ENCODE measurements around the gene QARS1. TPM values are rescaled to one million over a fixed set of nuclear protein-coding genes. Genes with fewer than 3 reads are reported as not detected.

QARS1 gene
- total and polyA plus RNA-seq, 12 donors = 120 to 369 (median 206) TPM

- Histone ChIP-seq H3K27me3 (no peaks in the 10 kb centered on the region), H3K9me3 (no peaks in the 10 kb centered on the region), H3K4me3 (no peak overlapping the region), H3K36me3 (peaks cover 4 to 84% (median 68%) of the 10 kb centered on the region in 9 donors), H3K27ac (no peak overlapping the region), H3K4me1 (peaks cover 13 to 24% (median 21%) of the 10 kb centered on the region in 9 donors)
- no peak for DNase-seq
- WGBS, 2 donors = 91 to 93% methylated on average over 17 of the region's 17 CpGs
- TF ChIP-seq, protein P1, sequence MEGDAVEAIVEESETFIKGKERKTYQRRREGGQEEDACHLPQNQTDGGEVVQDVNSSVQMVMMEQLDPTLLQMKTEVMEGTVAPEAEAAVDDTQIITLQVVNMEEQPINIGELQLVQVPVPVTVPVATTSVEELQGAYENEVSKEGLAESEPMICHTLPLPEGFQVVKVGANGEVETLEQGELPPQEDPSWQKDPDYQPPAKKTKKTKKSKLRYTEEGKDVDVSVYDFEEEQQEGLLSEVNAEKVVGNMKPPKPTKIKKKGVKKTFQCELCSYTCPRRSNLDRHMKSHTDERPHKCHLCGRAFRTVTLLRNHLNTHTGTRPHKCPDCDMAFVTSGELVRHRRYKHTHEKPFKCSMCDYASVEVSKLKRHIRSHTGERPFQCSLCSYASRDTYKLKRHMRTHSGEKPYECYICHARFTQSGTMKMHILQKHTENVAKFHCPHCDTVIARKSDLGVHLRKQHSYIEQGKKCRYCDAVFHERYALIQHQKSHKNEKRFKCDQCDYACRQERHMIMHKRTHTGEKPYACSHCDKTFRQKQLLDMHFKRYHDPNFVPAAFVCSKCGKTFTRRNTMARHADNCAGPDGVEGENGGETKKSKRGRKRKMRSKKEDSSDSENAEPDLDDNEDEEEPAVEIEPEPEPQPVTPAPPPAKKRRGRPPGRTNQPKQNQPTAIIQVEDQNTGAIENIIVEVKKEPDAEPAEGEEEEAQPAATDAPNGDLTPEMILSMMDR (IDR thresholded peaks at IDR 0.05) = no peak
- ATAC-seq = no peak
- intact Hi-C loops (cut with DNase I) = no loop called here
These were observed 18.5 kb upstream of the QARS1 start for GRCh38 chr3:49122886-49123545.

GRCh38 chr3:49122451-49122850 lies 17.9 kb upstream of the QARS1 start:
- intact Hi-C loops (cut with DNase I) = no loop called here
- peaks cover 13 to 27% (median 22%) of the 10 kb centered on the region in 9 donors for H3K4me1 ChIP-seq
- 82 to 83% methylated on average over 7 of the region's 7 CpGs for WGBS, 2 donors
- TF ChIP-seq, protein P1 (IDR thresholded peaks at IDR 0.05) = no peak
- no peaks in the 10 kb centered on the region for H3K27me3 ChIP-seq
- peaks cover 4 to 84% (median 72%) of the 10 kb centered on the region in 9 donors for H3K36me3 ChIP-seq
- no peak overlapping the region for H3K4me3 ChIP-seq
- ATAC-seq (no peak), DNase-seq (no peak)
- H3K9me3 ChIP-seq = no peaks in the 10 kb centered on the region
- H3K27ac ChIP-seq = no peak overlapping the region

GRCh38 chr3:49122022-49122421 lies 17.5 kb upstream of the QARS1 start:
- ATAC-seq (no peak), DNase-seq (no peak)
- H3K4me1 ChIP-seq = peaks cover 13 to 29% (median 22%) of the 10 kb centered on the region in 9 donors
- no peak overlapping the region for H3K4me3 ChIP-seq
- intact Hi-C loops (cut with DNase I) = no loop called here
- TF ChIP-seq, protein P1 (IDR thresholded peaks at IDR 0.05) = no peak
- 92 to 94% methylated on average over 12 of the region's 12 CpGs for WGBS, 2 donors
- H3K27ac ChIP-seq = peak overlapping the region in 1 of 10 donors; percentile 100
- H3K27me3 ChIP-seq = no peaks in the 10 kb centered on the region
- no peaks in the 10 kb centered on the region for H3K9me3 ChIP-seq
- peaks cover 4 to 84% (median 75%) of the 10 kb centered on the region in 9 donors for H3K36me3 ChIP-seq

- peak overlapping the region in 9 of 10 donors; percentile 74 to 100 (median 94) for H3K4me3 ChIP-seq
- TF ChIP-seq, protein P1 (IDR thresholded peaks at IDR 0.05) = no peak
- DNase-seq (no peak), ATAC-seq (peak in 1 of 8 donors; percentile 0)
- peaks cover 4 to 84% (median 75%) of the 10 kb centered on the region in 9 donors for H3K36me3 ChIP-seq
- intact Hi-C loops (cut with DNase I) = no loop called here
- H3K27ac ChIP-seq = peak overlapping the region; percentile 90 to 100 (median 98)
- WGBS, 2 donors = 75 to 77% methylated on average over 17 of the region's 17 CpGs
- H3K9me3 ChIP-seq = no peaks in the 10 kb centered on the region
- no peaks in the 10 kb centered on the region for H3K27me3 ChIP-seq
- peaks cover 13 to 29% (median 22%) of the 10 kb centered on the region in 9 donors for H3K4me1 ChIP-seq
These were observed 16.7 kb upstream of the QARS1 start for GRCh38 chr3:49121132-49121736.

Data from heart right ventricle (tissue), 16 donors.